ENCODE data around the gene ADAMTS17. TPM values are rescaled to one million over a fixed set of nuclear protein-coding genes. Genes with fewer than 3 reads are reported as not detected.

Gene ADAMTS17
- total and polyA plus RNA-seq, 2 experiments from 2014 or later = 3.7 to 4.4 TPM

GRCh38 chr15:99932676-99933402 lies 408.9 kb downstream of the ADAMTS17 start:
- H2AFZ ChIP-seq = no peak overlapping the region
- H3K4me2 ChIP-seq = no peak overlapping the region
- no peak overlapping the region for H3K4me3 ChIP-seq
- no peaks in the 10 kb centered on the region for H3K9me2 ChIP-seq (replicated peaks; ENCODE audit: insufficient read depth)
- H3K79me2 ChIP-seq = no peaks in the 10 kb centered on the region
- 90% methylated on average over 13 of the region's 13 CpGs for WGBS (ENCODE audit: low lambda C conversion rate, missing lambda C conversion rate)
- H3K36me3 ChIP-seq (replicated peaks; ENCODE audit: insufficient read depth, low read depth) = no peaks in the 10 kb centered on the region
- peaks cover 5% of the 10 kb centered on the region for H3K4me1 ChIP-seq (ENCODE audit: insufficient read depth)
- TF ChIP-seq EZH2 (IDR thresholded peaks at IDR 0.05; ENCODE audit: borderline replicate concordance) (no peak), EZH2phosphoT487 (IDR thresholded peaks at IDR 0.05; ENCODE audit: low read depth, severe bottlenecking, unreplicated experiment) (no peak)
- TF ChIP-seq, protein P1, sequence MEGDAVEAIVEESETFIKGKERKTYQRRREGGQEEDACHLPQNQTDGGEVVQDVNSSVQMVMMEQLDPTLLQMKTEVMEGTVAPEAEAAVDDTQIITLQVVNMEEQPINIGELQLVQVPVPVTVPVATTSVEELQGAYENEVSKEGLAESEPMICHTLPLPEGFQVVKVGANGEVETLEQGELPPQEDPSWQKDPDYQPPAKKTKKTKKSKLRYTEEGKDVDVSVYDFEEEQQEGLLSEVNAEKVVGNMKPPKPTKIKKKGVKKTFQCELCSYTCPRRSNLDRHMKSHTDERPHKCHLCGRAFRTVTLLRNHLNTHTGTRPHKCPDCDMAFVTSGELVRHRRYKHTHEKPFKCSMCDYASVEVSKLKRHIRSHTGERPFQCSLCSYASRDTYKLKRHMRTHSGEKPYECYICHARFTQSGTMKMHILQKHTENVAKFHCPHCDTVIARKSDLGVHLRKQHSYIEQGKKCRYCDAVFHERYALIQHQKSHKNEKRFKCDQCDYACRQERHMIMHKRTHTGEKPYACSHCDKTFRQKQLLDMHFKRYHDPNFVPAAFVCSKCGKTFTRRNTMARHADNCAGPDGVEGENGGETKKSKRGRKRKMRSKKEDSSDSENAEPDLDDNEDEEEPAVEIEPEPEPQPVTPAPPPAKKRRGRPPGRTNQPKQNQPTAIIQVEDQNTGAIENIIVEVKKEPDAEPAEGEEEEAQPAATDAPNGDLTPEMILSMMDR (IDR thresholded peaks at IDR 0.05; ENCODE audit: poor library complexity) = no peak
- no peak overlapping the region for H3K27ac ChIP-seq
- no peaks in the 10 kb centered on the region for H4K20me1 ChIP-seq (ENCODE audit: insufficient read depth, poor library complexity, severe bottlenecking)
- peaks cover 16% of the 10 kb centered on the region for H3K27me3 ChIP-seq
- DNase-seq (ENCODE audit: low spot score) = no peak
- H3K9me3 ChIP-seq (ENCODE audit: low read depth) = no peaks in the 10 kb centered on the region

DNA sequence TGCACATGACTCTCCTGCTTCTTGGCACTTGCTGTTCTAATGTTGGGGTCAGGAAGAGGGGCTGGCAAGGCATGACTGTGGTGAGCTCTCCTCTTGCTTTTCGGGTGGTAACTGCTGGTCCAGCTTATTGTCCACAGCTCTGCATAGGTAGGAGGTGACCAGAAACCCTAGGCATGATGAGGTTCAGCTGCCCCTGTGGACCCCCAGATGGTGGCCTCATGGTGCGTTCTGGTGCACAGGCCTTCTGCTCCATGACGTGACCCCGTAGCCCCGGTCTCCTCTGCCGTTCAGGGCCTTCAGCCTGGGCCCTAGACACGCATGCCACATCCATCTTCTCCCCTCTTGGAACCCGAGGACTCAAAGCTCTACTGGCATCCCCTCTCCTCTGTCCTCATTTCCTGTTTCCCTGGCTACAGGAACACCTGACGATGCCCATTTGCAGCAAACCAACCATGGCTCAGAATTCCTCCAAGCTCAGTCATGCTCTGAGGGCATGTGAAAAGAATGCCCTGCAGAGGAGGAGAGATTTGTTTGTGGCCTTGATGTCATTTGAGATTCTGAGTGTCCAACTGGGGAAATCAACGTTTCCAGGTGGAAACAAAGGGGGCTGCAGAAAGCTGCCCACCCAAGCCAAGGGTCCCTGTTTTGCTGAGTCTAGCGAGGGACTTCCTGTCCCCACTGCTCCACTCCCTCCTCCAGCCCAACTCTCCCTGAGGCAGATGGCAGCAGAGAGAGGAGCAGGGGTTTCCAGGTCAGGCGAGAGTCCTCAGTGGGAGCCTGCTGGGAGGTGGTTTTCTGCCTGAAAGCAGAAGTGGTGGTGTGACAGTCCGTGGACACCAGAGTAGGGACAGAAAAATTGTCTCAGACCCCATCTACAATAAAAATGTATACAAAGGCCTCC lies 409.8 kb downstream of the ADAMTS17 start:
- TF ChIP-seq, protein P1 (IDR thresholded peaks at IDR 0.05; ENCODE audit: poor library complexity) = no peak
- TF ChIP-seq EZH2phosphoT487 (IDR thresholded peaks at IDR 0.05; ENCODE audit: low read depth, severe bottlenecking, unreplicated experiment) = no peak
- TF ChIP-seq EZH2 (IDR thresholded peaks at IDR 0.05; ENCODE audit: borderline replicate concordance) = no peak
- H3K9me2 ChIP-seq (replicated peaks; ENCODE audit: insufficient read depth) = no peaks in the 10 kb centered on the region
- H3K79me2 ChIP-seq = no peaks in the 10 kb centered on the region
- H3K36me3 ChIP-seq (replicated peaks; ENCODE audit: insufficient read depth, low read depth) = no peaks in the 10 kb centered on the region
- DNase-seq (ENCODE audit: low spot score) = no peak
- H4K20me1 ChIP-seq (ENCODE audit: insufficient read depth, poor library complexity, severe bottlenecking) = no peaks in the 10 kb centered on the region
- no peaks in the 10 kb centered on the region for H3K9me3 ChIP-seq (ENCODE audit: low read depth)
- H3K27ac ChIP-seq = no peak overlapping the region
- H3K4me3 ChIP-seq = no peak overlapping the region
- WGBS (ENCODE audit: low lambda C conversion rate, missing lambda C conversion rate) = 92% methylated on average over 13 of the region's 13 CpGs
- H2AFZ ChIP-seq = no peak overlapping the region
- H3K27me3 ChIP-seq = peaks cover 16% of the 10 kb centered on the region
- no peak overlapping the region for H3K4me2 ChIP-seq
- peaks cover 5% of the 10 kb centered on the region for H3K4me1 ChIP-seq (ENCODE audit: insufficient read depth)

GRCh38 chr15:99930696-99931095 lies 411.1 kb downstream of the ADAMTS17 start:
- TF ChIP-seq EZH2phosphoT487 (IDR thresholded peaks at IDR 0.05; ENCODE audit: low read depth, severe bottlenecking, unreplicated experiment) = no peak
- TF ChIP-seq, protein P1 (IDR thresholded peaks at IDR 0.05; ENCODE audit: poor library complexity) = no peak
- no peak for TF ChIP-seq EZH2 (IDR thresholded peaks at IDR 0.05; ENCODE audit: borderline replicate concordance)
- H3K36me3 ChIP-seq (replicated peaks; ENCODE audit: insufficient read depth, low read depth) = no peaks in the 10 kb centered on the region
- H3K79me2 ChIP-seq = no peaks in the 10 kb centered on the region
- H3K27me3 ChIP-seq = peaks cover 16% of the 10 kb centered on the region
- H3K4me1 ChIP-seq (ENCODE audit: insufficient read depth) = peaks cover 5% of the 10 kb centered on the region
- no peak overlapping the region for H3K4me2 ChIP-seq
- H4K20me1 ChIP-seq (ENCODE audit: insufficient read depth, poor library complexity, severe bottlenecking) = no peaks in the 10 kb centered on the region
- no peak overlapping the region for H3K27ac ChIP-seq
- no peak for DNase-seq (ENCODE audit: low spot score)
- H3K4me3 ChIP-seq = no peak overlapping the region
- H2AFZ ChIP-seq = no peak overlapping the region
- 61% methylated on average over 1 of the region's 1 CpG for WGBS (ENCODE audit: low lambda C conversion rate, missing lambda C conversion rate)
- H3K9me3 ChIP-seq (ENCODE audit: low read depth) = no peaks in the 10 kb centered on the region
- no peaks in the 10 kb centered on the region for H3K9me2 ChIP-seq (replicated peaks; ENCODE audit: insufficient read depth)

Measured in hepatocyte (in vitro differentiated cells).